OCI-LY7 (cell line): ENCODE measurements around the gene ASPDH. TPM values are rescaled to one million over a fixed set of nuclear protein-coding genes. Genes with fewer than 3 reads are reported as not detected.

Source experiments
- BruUV-seq: library from RNA; stranded (reverse); fragments of 400-500 nt; replicated peaks from 2 replicates; lab custom pipeline; 2021; lab: Mats Ljungman, UMichigan
- CTCF ChIA-PET: fragments of 300-600 bp; sonication (Branson Sonifier 250); formaldehyde crosslinking; loops from one replicate; lab custom pipeline; 2022; ENCODE audit warnings: antibody characterized with exemption; ENCODE audit not compliant: unreplicated experiment; lab: Charles Lee
- POLR2A ChIA-PET: fragments of 300-600 bp; sonication (Branson Sonifier 250); formaldehyde crosslinking; loops from one replicate; lab custom pipeline; 2022; ENCODE audit warnings: antibody characterized with exemption; lab: Charles Lee
- DNase-seq: peaks from one replicate; pipeline ENCODE4 v3.0.0-alpha.2; 2015; ENCODE audit warnings: low spot score
- H2AFZ ChIP-seq: fragments of 200-600 bp; sonication (generic), shearing (Covaris generic); 2 replicates; pipeline ENCODE4 v1.6.1; 2014; ENCODE audit warnings: mild to moderate bottlenecking, antibody characterized with exemption, low read length, moderate library complexity
- H3K27ac ChIP-seq: fragments of 200-600 bp; sonication (generic); 2 replicates; pipeline ENCODE4 v1.5.1; 2014; ENCODE audit warnings: mixed run types, low read depth, mild to moderate bottlenecking, moderate library complexity, low read length, inconsistent platforms; ENCODE audit not compliant: poor library complexity, severe bottlenecking
- H3K36me3 ChIP-seq: fragments of 200-600 bp; sonication (generic); 2 replicates; pipeline ENCODE4 v1.6.1; 2014; ENCODE audit warnings: mild to moderate bottlenecking, antibody characterized with exemption, low read length, moderate library complexity, mixed read lengths; ENCODE audit not compliant: insufficient read depth
- H3K4me1 ChIP-seq: fragments of 200-600 bp; sonication (generic); 2 replicates; pipeline ENCODE4 v1.5.1; 2014; ENCODE audit warnings: mild to moderate bottlenecking, low read length; ENCODE audit not compliant: insufficient read depth, poor library complexity, severe bottlenecking
- H3K4me2 ChIP-seq: fragments of 200-600 bp; sonication (generic); 2 replicates; pipeline ENCODE4 v1.6.1; 2014; ENCODE audit warnings: mild to moderate bottlenecking, low read length
- H3K4me3 ChIP-seq: fragments of 200-600 bp; sonication (generic); 2 replicates; pipeline ENCODE4 v1.5.1; 2014; ENCODE audit warnings: mild to moderate bottlenecking, low read depth, low read length; ENCODE audit not compliant: poor library complexity, severe bottlenecking
- H3K79me2 ChIP-seq: fragments of 200-600 bp; sonication (generic); 2 replicates; pipeline ENCODE4 v1.6.1; 2016; ENCODE audit warnings: low read depth, mild to moderate bottlenecking, low read length, moderate library complexity, mixed read lengths; ENCODE audit not compliant: insufficient read depth
- H3K9me2 ChIP-seq: fragments of 200-600 bp; sonication (generic); 2 replicates; pipeline ENCODE4 v1.6.1; 2016; ENCODE audit warnings: mild to moderate bottlenecking, low read length, mixed read lengths; ENCODE audit not compliant: insufficient read depth
- H3K9me3 ChIP-seq: fragments of 200-600 bp; sonication (generic); 2 replicates; pipeline ENCODE4 v1.6.1; 2014; ENCODE audit warnings: mild to moderate bottlenecking, mixed run types, low read length, mixed read lengths
- H4K20me1 ChIP-seq: fragments of 200-600 bp; sonication (generic); 2 replicates; pipeline ENCODE4 v1.6.1; 2014; ENCODE audit warnings: mild to moderate bottlenecking, antibody characterized with exemption, low read length, moderate library complexity, mixed read lengths; ENCODE audit not compliant: insufficient read depth
- EZH2phosphoT487 ChIP-seq: fragments of 200-600 bp; sonication (generic); IDR thresholded peaks from 2 replicates; pipeline ENCODE4 v1.6.1; 2018; ENCODE audit warnings: low read depth, borderline replicate concordance, mild to moderate bottlenecking, mixed run types, antibody characterized with exemption, low read length, moderate library complexity, mixed read lengths
- intact Hi-C: fragments of 100-400 bp; cut with micrococcal nuclease; formaldehyde crosslinking; loops from one replicate; pipeline ENCODE4 v1.10.0; 2022; ENCODE audit not compliant: unreplicated experiment
- total RNA-seq, 2 experiments: library from RNA; depleted of rRNA in 1 of 2; stranded (reverse); fragments of >200 nt in 1 of 2; shearing (Covaris generic) in 1 of 2; gene quantifications; 2 replicates each; pipeline ENCODE4 v1.2.3, GENCODE V29; 2014 to 2022
- TF ChIP-seq, protein P1 (sequence below): fragments of 200-600 bp; sonication (generic); conservative IDR thresholded peaks from 2 replicates; pipeline ENCODE4 v1.5.1; 2014; ENCODE audit warnings: mild to moderate bottlenecking, antibody characterized with exemption, low read length, moderate library complexity, mixed read lengths

Gene ASPDH
- total RNA-seq, 2 experiments from 2014 or later: not detected

DNA sequence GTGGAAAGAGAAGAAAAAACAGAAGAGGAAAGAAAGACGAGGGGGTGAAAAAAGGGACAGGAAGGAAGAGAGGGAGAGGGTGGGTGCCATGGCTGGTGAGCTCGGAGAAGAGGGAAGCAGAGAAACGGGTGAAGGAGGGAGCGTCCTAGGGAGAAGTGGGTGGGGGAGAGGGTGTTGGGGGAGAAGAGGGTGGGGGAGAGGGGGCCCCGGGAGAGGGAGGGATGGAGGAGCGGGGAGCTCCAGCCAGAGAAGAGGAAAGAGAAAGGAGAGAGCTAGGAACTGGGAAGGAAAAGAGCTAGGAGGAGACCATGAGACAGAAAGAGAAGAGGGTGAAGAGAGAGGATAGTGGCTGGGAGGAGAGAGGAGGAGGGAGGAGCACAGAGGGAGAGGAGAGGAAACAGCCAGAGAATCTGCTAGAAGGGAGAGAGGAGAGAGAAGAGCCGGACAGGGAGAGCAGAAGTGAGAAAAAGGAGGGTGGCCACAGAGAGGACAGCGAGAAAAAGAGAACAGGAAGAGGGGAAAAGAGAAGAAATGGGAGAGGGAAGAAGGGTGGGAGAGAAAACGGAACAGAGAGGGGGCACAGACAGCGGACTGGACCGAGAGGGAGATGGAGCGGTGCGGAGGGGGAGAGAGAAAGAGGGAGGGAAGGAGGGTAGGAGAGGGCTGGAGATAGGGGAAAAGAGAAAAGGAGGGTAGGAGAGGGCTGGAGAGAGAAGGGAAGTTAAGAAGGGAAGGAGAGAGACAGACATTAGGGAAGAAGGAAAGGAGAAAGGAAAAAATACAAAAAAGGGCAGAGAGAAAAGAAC, 25.1 kb downstream of the ASPDH start:
- Histone ChIP-seq H3K4me2 (no peak overlapping the region), H3K9me3 (peaks cover 13% of the 10 kb centered on the region), H3K4me3 (no peak overlapping the region), H3K36me3 (peaks cover 34% of the 10 kb centered on the region), H3K79me2 (no peaks in the 10 kb centered on the region), H3K9me2 (no peaks in the 10 kb centered on the region), H4K20me1 (no peaks in the 10 kb centered on the region), H3K27ac (no peak overlapping the region), H3K4me1 (no peaks in the 10 kb centered on the region), H2AFZ (no peak overlapping the region)
- ChIA-PET CTCF (no interaction called here), POLR2A (interaction anchor here (0.6 kb wide), 1 partner anchor 208 kb away, joined by 5 read pairs; no protein-coding TSS in a partner anchor)
- intact Hi-C loops: no loop called here
- BruUV-seq: no TSS peak
- TF ChIP-seq, protein P1, sequence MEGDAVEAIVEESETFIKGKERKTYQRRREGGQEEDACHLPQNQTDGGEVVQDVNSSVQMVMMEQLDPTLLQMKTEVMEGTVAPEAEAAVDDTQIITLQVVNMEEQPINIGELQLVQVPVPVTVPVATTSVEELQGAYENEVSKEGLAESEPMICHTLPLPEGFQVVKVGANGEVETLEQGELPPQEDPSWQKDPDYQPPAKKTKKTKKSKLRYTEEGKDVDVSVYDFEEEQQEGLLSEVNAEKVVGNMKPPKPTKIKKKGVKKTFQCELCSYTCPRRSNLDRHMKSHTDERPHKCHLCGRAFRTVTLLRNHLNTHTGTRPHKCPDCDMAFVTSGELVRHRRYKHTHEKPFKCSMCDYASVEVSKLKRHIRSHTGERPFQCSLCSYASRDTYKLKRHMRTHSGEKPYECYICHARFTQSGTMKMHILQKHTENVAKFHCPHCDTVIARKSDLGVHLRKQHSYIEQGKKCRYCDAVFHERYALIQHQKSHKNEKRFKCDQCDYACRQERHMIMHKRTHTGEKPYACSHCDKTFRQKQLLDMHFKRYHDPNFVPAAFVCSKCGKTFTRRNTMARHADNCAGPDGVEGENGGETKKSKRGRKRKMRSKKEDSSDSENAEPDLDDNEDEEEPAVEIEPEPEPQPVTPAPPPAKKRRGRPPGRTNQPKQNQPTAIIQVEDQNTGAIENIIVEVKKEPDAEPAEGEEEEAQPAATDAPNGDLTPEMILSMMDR: no peak
- TF ChIP-seq EZH2phosphoT487: no peak
- DNase-seq: no peak

DNA sequence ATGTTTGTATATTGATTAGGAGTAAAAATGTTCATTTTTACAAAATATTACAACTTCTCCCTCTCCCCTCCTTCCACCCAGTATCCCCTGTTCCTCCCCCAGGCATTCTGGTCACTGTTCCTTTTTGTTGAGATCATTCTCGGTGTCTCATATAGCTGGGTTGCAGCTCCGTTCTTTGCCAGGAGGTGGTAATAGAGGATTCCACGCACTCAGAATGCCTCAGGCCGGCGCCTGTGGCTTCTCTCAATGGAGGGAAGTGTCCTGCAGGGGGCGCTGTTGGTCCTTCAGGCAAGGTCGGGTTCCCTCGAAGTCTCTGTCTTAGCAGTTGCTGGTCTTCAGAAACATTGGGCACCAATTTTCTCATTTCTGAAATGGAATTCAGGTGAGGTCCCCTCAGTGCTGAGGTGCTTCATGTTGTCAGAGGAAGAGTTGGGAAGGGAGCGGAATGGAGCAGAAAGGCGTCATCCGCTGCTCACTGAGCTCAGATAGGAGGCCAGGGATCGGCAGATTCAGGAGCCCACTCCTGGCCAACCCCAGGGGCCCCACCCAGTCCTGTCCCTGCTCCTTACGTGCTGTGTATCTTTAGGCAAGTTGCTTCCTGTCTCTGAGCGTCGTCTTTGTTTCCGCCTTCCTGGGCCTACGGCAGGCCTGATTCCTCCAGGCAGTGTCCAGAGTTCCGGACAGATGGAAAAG, 26.7 kb downstream of the ASPDH start:
- no peaks in the 10 kb centered on the region for H3K79me2 ChIP-seq
- H3K9me3 ChIP-seq: peaks cover 13% of the 10 kb centered on the region
- peak; percentile 60 for DNase-seq
- H2AFZ ChIP-seq: no peak overlapping the region
- intact Hi-C loops: no loop called here
- H3K9me2 ChIP-seq: no peaks in the 10 kb centered on the region
- H4K20me1 ChIP-seq: no peaks in the 10 kb centered on the region
- H3K4me3 ChIP-seq: no peak overlapping the region
- CTCF ChIA-PET: no interaction called here
- H3K4me1 ChIP-seq: no peaks in the 10 kb centered on the region
- H3K4me2 ChIP-seq: no peak overlapping the region
- TF ChIP-seq EZH2phosphoT487: no peak
- TF ChIP-seq, protein P1: peak; percentile 90
- H3K27ac ChIP-seq: no peak overlapping the region
- POLR2A ChIA-PET: no interaction called here
- H3K36me3 ChIP-seq: peaks cover 48% of the 10 kb centered on the region
- no TSS peak for BruUV-seq
